GM21825 (cell line): ENCODE data around the gene CTAGE9.

Source experiments
- ATAC-seq: cut with Tn5 transposase; IDR thresholded peaks from one replicate; pipeline ENCODE4 v1.9.1; 2021; ENCODE audit warnings: mild to moderate bottlenecking, moderate library complexity; ENCODE audit not compliant: unreplicated experiment

The CTAGE9 gene

DNA sequence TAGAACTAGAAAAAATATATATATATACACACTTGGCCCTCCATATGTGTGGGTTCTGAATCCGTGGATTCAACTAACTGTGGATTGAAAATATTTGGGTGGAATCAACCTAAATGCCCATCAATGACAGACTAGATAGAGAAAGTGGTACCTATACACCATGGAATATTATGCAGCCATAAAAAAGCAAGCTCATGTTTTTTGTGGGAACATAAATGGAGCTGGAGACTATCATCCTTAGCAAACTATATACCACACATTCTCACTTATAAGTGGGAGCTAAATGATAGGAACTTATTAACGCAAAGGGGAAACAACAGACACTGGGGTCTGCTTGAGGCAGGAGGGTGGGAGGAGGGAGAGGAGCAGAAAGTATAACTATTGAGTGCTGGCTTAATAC, 37.6 kb downstream of the CTAGE9 start:
- no peak for ATAC-seq

DNA sequence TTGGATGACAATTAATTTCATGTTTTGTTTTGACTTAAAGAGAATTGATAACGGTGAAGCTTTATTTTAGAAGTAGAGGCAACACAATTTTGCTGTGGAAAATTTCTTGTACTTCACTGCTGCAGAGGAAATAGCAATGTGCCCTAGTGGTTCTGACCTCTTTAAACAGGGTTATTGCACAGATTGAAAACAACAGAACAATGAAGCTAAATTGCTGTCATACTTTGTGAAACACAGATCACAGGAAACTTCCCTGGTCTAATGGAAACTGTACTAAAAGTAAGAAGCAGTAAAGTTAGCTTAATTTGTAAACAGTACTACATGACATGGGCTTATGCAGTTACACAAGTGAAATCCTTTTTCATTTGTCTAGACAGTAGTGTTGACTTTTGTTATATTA, 40.9 kb downstream of the CTAGE9 start:
- ATAC-seq, result no peak

GRCh38 chr6:131663578-131664165, 47.1 kb downstream of the CTAGE9 start:
- ATAC-seq, result no peak

- no peak for ATAC-seq
These were observed 50.6 kb downstream of the CTAGE9 start for GRCh38 chr6:131660195-131660594.
